Stimulated activated CD8-positive, alpha-beta memory T cell treated with anti-CD3 and anti-CD28 coated beads, Interleukin-12 subunit alpha, Interleukin-12 subunit beta, amount 100 ng/mL, for 24 hours (primary cell): Measurements from ENCODE around the gene SLC26A11.
"Not testable (repeated sequence)": the region's sequence is repeated elsewhere in the genome, so short reads cannot be mapped to it uniquely, and the experiment has no call there.

Experiments
- DNase-seq: peaks from one replicate; pipeline ENCODE4 v3.0.0-alpha.2; 2020; ENCODE audit errors: extremely low read depth

Gene SLC26A11

GRCh38 chr17:80260791-80261158 lies 40.5 kb downstream of the SLC26A11 start, which contains the start of gene RNF213:
Gene RNF213 (plus strand): TSS chr17:80260852. CDS start chr17:80263682, 2,830 bp downstream.
- no peak for DNase-seq

GRCh38 chr17:80261159-80261894 lies 41.1 kb downstream of the SLC26A11 start:
- no peak for DNase-seq

GRCh38 chr17:80261895-80262279 lies 41.7 kb downstream of the SLC26A11 start:
- DNase-seq: no peak

- no peak for DNase-seq
These were observed 42.1 kb downstream of the SLC26A11 start for GRCh38 chr17:80262291-80262690.

GRCh38 chr17:80262775-80263244 lies 42.6 kb downstream of the SLC26A11 start:
- no peak for DNase-seq

GRCh38 chr17:80263253-80264204 lies 43.3 kb downstream of the SLC26A11 start:
- peak; percentile 68 for DNase-seq

GRCh38 chr17:80264205-80265075 lies 44.2 kb downstream of the SLC26A11 start:
- no peak for DNase-seq

- no peak for DNase-seq
These were observed 45.2 kb downstream of the SLC26A11 start for GRCh38 chr17:80265205-80266068.

- DNase-seq: no peak
These were observed 47.2 kb downstream of the SLC26A11 start for GRCh38 chr17:80267391-80267790.

GRCh38 chr17:80268427-80268826 lies 48.2 kb downstream of the SLC26A11 start:
- DNase-seq: no peak

GRCh38 chr17:80269405-80269807 lies 49.2 kb downstream of the SLC26A11 start:
- DNase-seq: no peak

GRCh38 chr17:80270104-80270503 lies 49.9 kb downstream of the SLC26A11 start:
- no peak for DNase-seq

- no peak for DNase-seq
These were observed 50.6 kb downstream of the SLC26A11 start for GRCh38 chr17:80270836-80271235.

- DNase-seq: no peak
These were observed 52.1 kb downstream of the SLC26A11 start for GRCh38 chr17:80272366-80272765.

- DNase-seq: no peak
These were observed 54.1 kb downstream of the SLC26A11 start for GRCh38 chr17:80274331-80274730.

GRCh38 chr17:80274871-80275449 lies 54.7 kb downstream of the SLC26A11 start:
- no peak for DNase-seq

GRCh38 chr17:80275857-80276256 lies 55.6 kb downstream of the SLC26A11 start:
- not testable (repeated sequence) for DNase-seq

GRCh38 chr17:80277751-80278671 lies 57.8 kb downstream of the SLC26A11 start:
- DNase-seq: no peak

GRCh38 chr17:80279895-80280294 lies 59.7 kb downstream of the SLC26A11 start:
- no peak for DNase-seq
